Gastrocnemius medialis (tissue), 4 donors: ENCODE measurements around the gene MAML1. TPM values are rescaled to one million over a fixed set of nuclear protein-coding genes. Genes with fewer than 3 reads are reported as not detected.

Experiments
- ATAC-seq, 2 donors: fragments of 150-250 bp; one replicate each; pipeline ENCODE4 v1.9.1; 2016
- DNase-seq, 2 donors: peaks; one replicate each; pipeline ENCODE4 v3.0.0-alpha.2; 2019
- H3K27ac ChIP-seq, 4 donors: fragments of 200-600 bp; sonication (generic); 1 replicate in 1 of 4; 2 replicates in 3 of 4; pipeline ENCODE4 v1.5.1; 2016 to 2018; ENCODE audit warnings: mild to moderate bottlenecking in 2 of 4, moderate library complexity in 1 of 4
- H3K27me3 ChIP-seq, 3 donors: fragments of 200-600 bp; sonication (generic) in 2 of 3; 1 replicate in 1 of 3; 2 replicates in 2 of 3; pipeline versions ENCODE4 v1.5.1 to v1.6.0; 2016 to 2019; ENCODE audit warnings: mild to moderate bottlenecking in 1 of 3, moderate library complexity in 1 of 3
- H3K36me3 ChIP-seq, 2 donors: fragments of 200-600 bp; sonication (generic) in 1 of 2; one replicate each; pipeline ENCODE4 v1.5.1; 2017 to 2018
- H3K4me1 ChIP-seq, 2 donors: fragments of 200-600 bp; sonication (generic) in 1 of 2; one replicate each; pipeline ENCODE4 v1.5.1; 2016 to 2017; ENCODE audit warnings: mild to moderate bottlenecking in 2 of 2
- H3K4me3 ChIP-seq, 4 donors: fragments of 200-600 bp; sonication (generic) in 3 of 4; 1 replicate in 1 of 4; 2 replicates in 3 of 4; pipeline ENCODE4 v1.5.1; 2016 to 2019; ENCODE audit warnings: mild to moderate bottlenecking in 2 of 4
- H3K9me3 ChIP-seq, 3 donors: fragments of 200-600 bp; sonication (generic) in 2 of 3; 1 replicate in 1 of 3; 2 replicates in 2 of 3; pipeline ENCODE4 v1.5.1; 2016 to 2019
- CTCF ChIP-seq, 5 experiments: fragments of 450-650 bp in 3 of 5; fragments of 200-600 bp in 2 of 5; sonication (generic) in 2 of 5; IDR thresholded peaks in 4 of 5; conservative IDR thresholded peaks in 1 of 5; 1 replicate in 4 of 5; 2 replicates in 1 of 5; pipeline ENCODE4 v1.5.1; 2016 to 2019; ENCODE audit warnings: antibody characterized with exemption in 5 of 5, mild to moderate bottlenecking in 3 of 5, moderate library complexity in 3 of 5
- POLR2A ChIP-seq, 2 donors: fragments of 450-650 bp; IDR thresholded peaks; one replicate each; pipeline ENCODE4 v1.6.1; 2017; ENCODE audit warnings: antibody characterized with exemption in 2 of 2, mild to moderate bottlenecking in 2 of 2, moderate library complexity in 2 of 2
- in situ Hi-C, 4 donors: fragments of 200-750 bp; cut with MboI; loops; one replicate each; pipeline versions ENCODE4 v1.15.0 to v1.8.0; 2017; ENCODE audit warnings: low sequenced_read_pairs in 4 of 4
- intact Hi-C: fragments of 100-400 bp; cut with DNase I; formaldehyde crosslinking; loops from one replicate; pipeline ENCODE4 v1.15.1; 2023; ENCODE audit warnings: low total_unique reads
- total RNA-seq, 4 donors: library from RNA; depleted of rRNA; stranded (reverse); fragments of >200 nt; gene quantifications; one replicate each; pipeline versions ENCODE4 v1.1.0 to v1.2.3, GENCODE V29; 2016

MAML1 gene
- total RNA-seq, 4 donors from 2014 or later: 14.4 to 16.3 (median 15.1) TPM

- Histone ChIP-seq H3K9me3 (no peaks in the 10 kb centered on the region), H3K4me1 (peaks cover 34 to 45% of the 10 kb centered on the region in 2 donors), H3K36me3 (peaks cover 0 to 13% of the 10 kb centered on the region in 2 donors), H3K4me3 (peak overlapping the region; percentile 89 to 97 (median 94)), H3K27me3 (no peaks in the 10 kb centered on the region), H3K27ac (peak overlapping the region; percentile 95 to 100 (median 99))
- in situ Hi-C loops (no loop called here), intact Hi-C loops (loop anchor here (1.0 to 5.0 kb wide), 3 partner anchors 12 to 141 kb away; partner anchors contain the start of gene MGAT4B)
- DNase-seq (peak in 1 of 2 donors; percentile 9), ATAC-seq (no peak)
- TF ChIP-seq POLR2A (IDR thresholded peaks at IDR 0.05) (no peak), CTCF (IDR thresholded peaks at IDR 0.05 in 4 of 5, conservative IDR thresholded peaks at IDR 0.05 in 1 of 5) (no peak)
These were observed 85.5 kb downstream of the MAML1 start for GRCh38 chr5:179817890-179818745.

GRCh38 chr5:179818746-179819295, 86.2 kb downstream of the MAML1 start:
- intact Hi-C loops (loop anchor here (1.0 to 5.0 kb wide), 4 partner anchors 13 to 142 kb away; partner anchors contain the start of genes CANX and MGAT4B), in situ Hi-C loops (no loop called here)
- TF ChIP-seq CTCF (IDR thresholded peaks at IDR 0.05 in 4 of 5, conservative IDR thresholded peaks at IDR 0.05 in 1 of 5): no peak
- TF ChIP-seq POLR2A (IDR thresholded peaks at IDR 0.05): peak in 1 of 2 donors; percentile 84
- peak overlapping the region; percentile 89 to 97 (median 94) for H3K4me3 ChIP-seq
- no peaks in the 10 kb centered on the region for H3K27me3 ChIP-seq
- peak; percentile 49 to 53 for ATAC-seq
- peak; percentile 96 to 98 for DNase-seq
- peak overlapping the region; percentile 95 to 100 (median 99) for H3K27ac ChIP-seq
- peaks cover 40 to 52% of the 10 kb centered on the region in 2 donors for H3K4me1 ChIP-seq
- peaks cover 0 to 19% of the 10 kb centered on the region in 2 donors for H3K36me3 ChIP-seq
- H3K9me3 ChIP-seq: no peaks in the 10 kb centered on the region

DNA sequence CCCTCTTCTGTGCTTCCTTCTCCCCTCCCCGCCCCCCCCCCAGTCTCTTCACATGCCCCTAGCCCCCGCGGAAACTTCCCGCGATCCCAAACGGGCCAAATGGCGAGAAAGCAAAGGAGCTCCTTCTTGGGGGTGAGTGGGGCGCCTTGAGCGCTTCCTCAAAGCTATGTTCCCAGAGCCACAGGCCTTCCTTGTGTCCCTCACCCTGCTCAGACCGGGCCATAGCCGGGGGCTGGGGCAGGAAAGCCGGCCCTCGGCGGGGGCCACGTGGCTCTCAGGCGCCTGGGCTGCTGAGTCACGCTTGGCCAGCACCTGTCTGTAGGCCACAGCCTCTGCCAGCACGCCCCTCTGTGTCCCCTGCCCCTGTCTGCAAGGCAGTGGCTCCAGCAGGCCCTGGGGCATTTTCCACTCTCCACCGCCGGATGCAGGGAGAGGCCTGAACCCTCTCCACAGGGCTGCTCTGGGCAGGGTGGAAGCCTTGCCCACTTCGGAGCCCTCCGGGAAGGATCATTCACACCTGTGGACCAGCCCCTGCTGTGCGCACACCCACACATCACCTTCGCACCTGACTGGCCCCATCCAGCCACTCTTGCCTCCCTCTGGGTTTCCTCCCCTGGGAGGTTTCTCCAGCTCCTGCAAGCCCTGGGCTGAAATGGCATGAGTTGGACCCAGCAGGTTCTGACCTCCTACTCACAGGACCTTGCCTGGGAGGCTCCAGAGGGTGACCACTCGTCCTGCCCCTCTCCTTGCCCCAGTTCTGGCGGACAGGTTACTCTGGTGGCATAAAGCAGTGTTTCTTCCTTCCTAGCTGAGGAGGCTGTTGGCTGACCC, 86.9 kb downstream of the MAML1 start:
- intact Hi-C loops: loop anchor here (1.0 to 5.0 kb wide), 4 partner anchors 21 to 196 kb away; partner anchors contain the start of genes CANX and HNRNPH1
- no peak for TF ChIP-seq CTCF (IDR thresholded peaks at IDR 0.05 in 4 of 5, conservative IDR thresholded peaks at IDR 0.05 in 1 of 5)
- TF ChIP-seq POLR2A (IDR thresholded peaks at IDR 0.05): peak in 1 of 2 donors; percentile 8
- Histone ChIP-seq H3K4me1 (peaks cover 47 to 59% of the 10 kb centered on the region in 2 donors), H3K4me3 (peak overlapping the region; percentile 89 to 97 (median 94)), H3K9me3 (no peaks in the 10 kb centered on the region), H3K36me3 (peaks cover 0 to 26% of the 10 kb centered on the region in 2 donors), H3K27ac (peak overlapping the region; percentile 95 to 100 (median 99)), H3K27me3 (no peaks in the 10 kb centered on the region)
- in situ Hi-C loops: no loop called here
- ATAC-seq: peak; percentile 28 to 42
- peak; percentile 70 to 81 for DNase-seq

DNA sequence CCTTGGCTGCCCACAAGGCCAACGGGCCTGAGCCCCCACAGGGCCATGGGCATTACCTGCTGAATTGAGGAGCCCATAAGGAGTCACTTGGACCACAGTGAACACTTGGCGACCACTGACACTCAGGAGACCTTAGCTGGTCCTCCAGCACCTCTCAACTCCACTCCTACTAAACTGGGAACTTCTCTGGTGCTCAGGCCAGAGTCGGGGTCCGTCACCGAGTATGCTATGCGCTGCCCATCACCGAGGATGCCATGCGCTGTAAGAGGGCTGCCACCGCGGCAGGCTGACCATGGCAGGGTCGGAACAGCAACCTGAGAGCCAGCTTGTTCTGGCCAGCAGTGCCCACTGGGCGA, 87.5 kb downstream of the MAML1 start:
- intact Hi-C loops: loop anchor here (1.0 kb wide), 1 partner anchor 197 kb away; the partner anchor contains the start of gene HNRNPH1
- H3K4me1 ChIP-seq: peaks cover 51 to 65% of the 10 kb centered on the region in 2 donors

More for the DNA sequence above, 87.5 kb downstream of the MAML1 start:
- Histone ChIP-seq H3K36me3 (peaks cover 0 to 32% of the 10 kb centered on the region in 2 donors), H3K4me3 (peak overlapping the region; percentile 89 to 97 (median 94)), H3K9me3 (no peaks in the 10 kb centered on the region), H3K27ac (peak overlapping the region; percentile 95 to 100 (median 99)), H3K27me3 (no peaks in the 10 kb centered on the region)
- DNase-seq (no peak), ATAC-seq (peak; percentile 7 to 8)
- TF ChIP-seq POLR2A (IDR thresholded peaks at IDR 0.05) (no peak), CTCF (IDR thresholded peaks at IDR 0.05 in 4 of 5, conservative IDR thresholded peaks at IDR 0.05 in 1 of 5) (no peak)
- in situ Hi-C loops: no loop called here
